ENCODE measurements around the gene SPRR1B.
"Not testable (repeated sequence)": the region's sequence is repeated elsewhere in the genome, so short reads cannot be mapped to it uniquely, and the experiment has no call there.

SPRR1B gene

GRCh38 chr1:153040950-153041631 lies 10.1 kb downstream of the SPRR1B start, which contains the start of gene SPRR2D:
Gene SPRR2D, minus strand, starts transcription at chr1:153041120. Its CDS starts 774 bp downstream, at chr1:153040346.
- no peak for DNase-seq

- no peak for DNase-seq
Observed at GRCh38 chr1:153049211-153049610, 18.2 kb downstream of the SPRR1B start.

DNA sequence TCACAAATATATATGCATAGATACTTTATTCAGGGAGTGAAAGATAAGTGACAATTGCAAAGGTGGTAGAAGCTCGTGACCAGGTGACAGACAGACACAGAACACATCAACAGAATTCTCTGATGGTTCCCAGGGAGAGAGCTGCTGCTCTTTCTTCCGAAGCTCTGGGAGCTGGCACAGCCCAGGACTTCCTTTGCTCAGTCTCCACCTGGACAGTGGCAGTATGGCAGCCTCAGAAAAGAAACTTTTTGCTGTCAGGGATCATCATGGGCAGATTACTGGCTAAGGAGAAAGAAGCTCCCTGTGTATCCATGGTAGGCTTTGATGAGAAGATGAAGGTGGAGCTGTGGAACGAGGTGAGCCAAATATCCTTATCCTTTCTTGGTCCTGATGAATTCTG lies 25.1 kb downstream of the SPRR1B start:
- not testable (repeated sequence) for DNase-seq

GRCh38 chr1:153057375-153057774 lies 26.4 kb downstream of the SPRR1B start, which contains the start of gene SPRR2A:
Gene SPRR2A, minus strand, starts transcription at chr1:153057512. Its CDS starts 777 bp downstream, at chr1:153056735.
- DNase-seq: no peak

- DNase-seq: no peak
Observed at GRCh38 chr1:153058154-153058553, 27.2 kb downstream of the SPRR1B start.

DNA sequence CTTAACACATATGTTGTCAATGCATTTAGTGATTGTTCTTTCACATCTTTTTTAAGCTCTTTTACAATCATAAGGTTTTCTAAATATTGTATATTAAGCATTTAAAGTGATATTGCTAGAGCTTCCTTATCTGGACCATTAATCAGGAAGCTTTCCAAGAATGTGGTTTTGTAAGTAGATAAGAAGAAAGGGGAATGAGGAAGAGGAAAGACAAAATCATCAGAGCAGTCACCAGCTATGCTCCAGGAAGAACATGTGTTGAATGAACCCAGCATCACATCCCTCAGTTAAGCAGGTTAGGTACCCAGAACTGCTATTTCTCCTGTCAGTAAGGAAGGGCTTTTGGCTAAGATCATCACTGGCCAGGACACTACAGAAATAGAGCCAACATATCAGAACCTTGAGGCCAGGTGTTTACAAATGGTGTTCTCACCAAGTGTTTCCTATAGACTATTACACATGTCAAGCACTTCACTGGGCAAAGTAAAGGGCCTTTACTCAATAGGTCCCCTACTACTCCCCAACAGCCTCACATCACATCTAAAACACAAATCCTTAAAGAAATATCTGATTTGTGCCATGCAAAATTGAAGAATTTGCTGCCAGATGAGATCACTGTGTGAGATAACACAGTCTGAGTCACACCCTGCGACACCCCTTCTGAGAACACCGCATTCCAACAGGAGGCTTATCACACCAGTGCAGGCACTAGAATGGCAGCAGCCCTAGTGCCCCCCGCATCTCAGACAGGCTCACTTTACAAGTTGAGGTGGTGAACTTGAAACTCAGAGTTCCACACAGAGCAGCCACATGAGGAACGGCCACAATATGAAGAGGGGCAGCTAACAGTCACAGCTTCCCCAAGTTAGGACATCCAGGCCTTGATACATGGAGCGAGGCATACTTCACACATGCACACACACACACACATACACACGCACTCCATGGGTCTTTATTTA lies 28.1 kb downstream of the SPRR1B start:
- DNase-seq: no peak

- no peak for DNase-seq
Observed at GRCh38 chr1:153070243-153070642, 39.2 kb downstream of the SPRR1B start.

- no peak for DNase-seq
Observed at GRCh38 chr1:153071511-153071910, 40.5 kb downstream of the SPRR1B start, which contains the start of gene SPRR2B. Gene SPRR2B, minus strand, starts transcription at chr1:153071611. Its CDS starts 772 bp downstream, at chr1:153070839.

DNA sequence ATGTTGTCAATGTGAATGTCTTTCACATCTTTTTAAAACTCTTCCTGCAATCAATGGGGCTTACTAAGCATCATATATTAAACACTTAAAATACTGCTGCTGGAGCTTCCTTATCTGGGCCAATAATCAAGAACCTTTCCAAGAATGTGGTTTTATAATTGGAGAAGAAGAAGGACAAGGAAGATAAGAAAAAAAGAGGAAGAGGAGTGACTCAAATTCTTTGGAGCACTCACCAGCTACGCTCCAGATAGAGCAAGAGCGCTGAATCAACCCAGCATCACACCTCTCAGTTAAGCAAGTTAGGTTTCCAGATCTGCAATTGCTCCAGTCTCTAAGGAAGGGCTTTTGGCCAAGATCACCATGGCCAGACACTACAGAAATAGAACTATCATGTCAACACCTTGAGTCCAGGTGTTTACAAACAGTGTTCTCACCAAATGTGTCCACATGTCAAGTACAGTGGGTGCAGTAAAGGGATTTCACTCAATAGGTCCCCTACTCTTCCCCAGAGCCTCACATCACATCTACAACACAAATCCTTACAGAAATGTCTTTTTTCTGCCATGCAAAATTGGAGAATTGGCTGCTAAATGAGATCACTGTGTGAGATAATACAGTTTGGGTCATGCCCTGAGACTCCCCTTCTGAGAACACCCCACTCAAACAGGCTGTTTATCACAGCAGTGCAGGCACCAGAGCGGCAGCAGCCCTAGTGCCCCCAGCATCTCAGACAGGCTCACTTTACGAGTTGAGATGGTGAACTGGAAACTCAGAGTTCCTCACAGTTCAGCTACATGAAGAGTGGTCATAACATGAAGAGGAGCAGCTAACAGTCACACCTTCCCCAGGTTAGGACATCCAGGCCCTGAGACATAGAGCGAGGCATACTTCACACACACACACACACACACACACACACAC lies 42.1 kb downstream of the SPRR1B start:
- DNase-seq: no peak

GRCh38 chr1:153081736-153082135 lies 50.7 kb downstream of the SPRR1B start:
- DNase-seq: no peak
